Suprapubic skin (tissue), 3 donors: ENCODE measurements around the gene NR3C1.

ENCODE experiments used
- POLR2AphosphoS5 ChIP-seq, 3 donors: sonication (generic); formaldehyde crosslinking; IDR thresholded peaks; one replicate each; pipeline ENCODE4 v1.6.1; 2017; ENCODE audit warnings: antibody characterized with exemption in 3 of 3
- TF ChIP-seq, protein P1 (sequence below), 2 donors: fragments of 200-600 bp in 1 of 2; fragments of 450-650 bp in 1 of 2; sonication (generic) in 1 of 2; IDR thresholded peaks; one replicate each; pipeline ENCODE4 v1.5.1; 2016 to 2019; ENCODE audit warnings: antibody characterized with exemption in 2 of 2, mild to moderate bottlenecking in 1 of 2, moderate library complexity in 1 of 2

DNA sequence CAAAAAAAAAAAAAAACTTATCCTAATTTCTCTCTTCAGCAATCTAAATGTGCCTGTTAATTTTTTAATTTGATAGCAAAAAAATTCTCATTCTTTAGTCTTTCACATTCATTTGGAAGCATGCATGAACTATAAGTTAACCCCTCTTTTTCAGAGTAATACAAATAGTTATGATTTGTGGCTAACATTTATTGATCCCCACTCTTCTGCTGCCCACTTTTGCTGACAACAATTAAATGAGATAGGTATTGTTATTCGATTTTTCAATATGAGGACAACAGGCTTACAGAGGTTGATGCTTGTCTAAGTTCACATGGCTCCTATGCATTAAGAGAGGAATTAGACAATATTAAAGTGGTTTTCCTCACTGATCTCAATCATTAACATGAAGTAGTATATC lies 2.9 kb upstream of the NR3C1 start:
- TF ChIP-seq, protein P1, sequence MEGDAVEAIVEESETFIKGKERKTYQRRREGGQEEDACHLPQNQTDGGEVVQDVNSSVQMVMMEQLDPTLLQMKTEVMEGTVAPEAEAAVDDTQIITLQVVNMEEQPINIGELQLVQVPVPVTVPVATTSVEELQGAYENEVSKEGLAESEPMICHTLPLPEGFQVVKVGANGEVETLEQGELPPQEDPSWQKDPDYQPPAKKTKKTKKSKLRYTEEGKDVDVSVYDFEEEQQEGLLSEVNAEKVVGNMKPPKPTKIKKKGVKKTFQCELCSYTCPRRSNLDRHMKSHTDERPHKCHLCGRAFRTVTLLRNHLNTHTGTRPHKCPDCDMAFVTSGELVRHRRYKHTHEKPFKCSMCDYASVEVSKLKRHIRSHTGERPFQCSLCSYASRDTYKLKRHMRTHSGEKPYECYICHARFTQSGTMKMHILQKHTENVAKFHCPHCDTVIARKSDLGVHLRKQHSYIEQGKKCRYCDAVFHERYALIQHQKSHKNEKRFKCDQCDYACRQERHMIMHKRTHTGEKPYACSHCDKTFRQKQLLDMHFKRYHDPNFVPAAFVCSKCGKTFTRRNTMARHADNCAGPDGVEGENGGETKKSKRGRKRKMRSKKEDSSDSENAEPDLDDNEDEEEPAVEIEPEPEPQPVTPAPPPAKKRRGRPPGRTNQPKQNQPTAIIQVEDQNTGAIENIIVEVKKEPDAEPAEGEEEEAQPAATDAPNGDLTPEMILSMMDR (IDR thresholded peaks at IDR 0.05), result no peak
- no peak for TF ChIP-seq POLR2AphosphoS5 (IDR thresholded peaks at IDR 0.05)
